HUES48 (cell line): ENCODE measurements around the gene CYTH2.
A peak's percentile ranks its signal among the peaks of the same experiment; 100 is the strongest.

Experiments
- H3K27ac ChIP-seq: one replicate; pipeline ENCODE4 v1.7.0; 2013; ENCODE audit warnings: low read depth, low read length, inconsistent platforms
- H3K27me3 ChIP-seq: 2 replicates; pipeline ENCODE4 v1.6.1; 2013; ENCODE audit warnings: mild to moderate bottlenecking, low read length; ENCODE audit not compliant: control insufficient read depth, insufficient read depth
- H3K36me3 ChIP-seq: 2 replicates; pipeline ENCODE4 v1.6.1; 2013; ENCODE audit warnings: low read length; ENCODE audit not compliant: control insufficient read depth, insufficient read depth
- H3K4me1 ChIP-seq: 2 replicates; pipeline ENCODE4 v1.6.1; 2013; ENCODE audit warnings: mild to moderate bottlenecking, low read length; ENCODE audit not compliant: control insufficient read depth, insufficient read depth
- H3K4me3 ChIP-seq: 2 replicates; pipeline ENCODE4 v1.5.1; 2013; ENCODE audit warnings: mild to moderate bottlenecking, low read depth, low read length
- H3K9ac ChIP-seq: 2 replicates; pipeline ENCODE4 v1.6.1; 2013; ENCODE audit warnings: mild to moderate bottlenecking, low read depth, low read length, moderate library complexity
- H3K9me3 ChIP-seq: 2 replicates; pipeline ENCODE4 v1.6.1; 2013; ENCODE audit warnings: low read length; ENCODE audit not compliant: control insufficient read depth, insufficient read depth

Gene CYTH2

GRCh38 chr19:48444129-48444935, 24.8 kb upstream of the CYTH2 start:
- Histone ChIP-seq H3K4me1 (peaks cover 7% of the 10 kb centered on the region; the same call in 1 of the 2 replicates), H3K9me3 (no peaks in the 10 kb centered on the region), H3K36me3 (peaks cover 27% of the 10 kb centered on the region), H3K4me3 (peak overlapping the region; percentile 32; the same call in 1 of the 2 replicates), H3K9ac (no peak overlapping the region), H3K27me3 (peaks cover 25% of the 10 kb centered on the region), H3K27ac (peak overlapping the region; percentile 96)

GRCh38 chr19:48444936-48445200, 24.3 kb upstream of the CYTH2 start:
- Histone ChIP-seq H3K9me3 (no peaks in the 10 kb centered on the region), H3K36me3 (peaks cover 33% of the 10 kb centered on the region), H3K27ac (peak overlapping the region; percentile 96), H3K4me1 (peaks cover 7% of the 10 kb centered on the region; the same call in 1 of the 2 replicates), H3K9ac (no peak overlapping the region), H3K27me3 (peaks cover 25% of the 10 kb centered on the region), H3K4me3 (peak overlapping the region; percentile 96)

- H3K9me3 ChIP-seq: no peaks in the 10 kb centered on the region
- peaks cover 7% of the 10 kb centered on the region; the same call in 1 of the 2 replicates for H3K4me1 ChIP-seq
- peak overlapping the region; percentile 96 for H3K27ac ChIP-seq
- H3K9ac ChIP-seq: peak overlapping the region; percentile 94; the same call in 1 of the 2 replicates
- peak overlapping the region; percentile 96 for H3K4me3 ChIP-seq
- H3K36me3 ChIP-seq: peaks cover 36% of the 10 kb centered on the region
- peaks cover 25% of the 10 kb centered on the region for H3K27me3 ChIP-seq
Observed at GRCh38 chr19:48445256-48445605, 23.9 kb upstream of the CYTH2 start.

- peak within 1 kb of the TSS; percentile 96 for H3K4me3 ChIP-seq
- H3K27ac ChIP-seq: peak within 1 kb of the TSS; percentile 96
- peak within 1 kb of the TSS; percentile 94 for H3K9ac ChIP-seq
- peaks cover 42% of the 10 kb centered on the region for H3K36me3 ChIP-seq
- H3K4me1 ChIP-seq: peaks cover 7% of the 10 kb centered on the region; the same call in 1 of the 2 replicates
- no peaks in the 10 kb centered on the region for H3K9me3 ChIP-seq
- peaks cover 25% of the 10 kb centered on the region for H3K27me3 ChIP-seq
Observed at GRCh38 chr19:48445606-48446481, 23.3 kb upstream of the CYTH2 start, which contains the start of gene GRWD1. Gene GRWD1 (plus strand): TSS chr19:48445983. CDS start chr19:48446006, 23 bp downstream.

GRCh38 chr19:48446579-48446978, 22.6 kb upstream of the CYTH2 start:
- peaks cover 7% of the 10 kb centered on the region; the same call in 1 of the 2 replicates for H3K4me1 ChIP-seq
- H3K27ac ChIP-seq: no peak overlapping the region
- peak overlapping the region; percentile 94; the same call in 1 of the 2 replicates for H3K9ac ChIP-seq
- peaks cover 50% of the 10 kb centered on the region for H3K36me3 ChIP-seq
- H3K4me3 ChIP-seq: peak overlapping the region; percentile 96
- peaks cover 23% of the 10 kb centered on the region for H3K27me3 ChIP-seq
- H3K9me3 ChIP-seq: no peaks in the 10 kb centered on the region

GRCh38 chr19:48448563-48448962, 20.6 kb upstream of the CYTH2 start:
- H3K36me3 ChIP-seq: peaks cover 68% of the 10 kb centered on the region
- H3K27ac ChIP-seq: no peak overlapping the region
- H3K9me3 ChIP-seq: no peaks in the 10 kb centered on the region
- no peak overlapping the region for H3K4me3 ChIP-seq
- H3K9ac ChIP-seq: no peak overlapping the region
- peaks cover 12% of the 10 kb centered on the region for H3K27me3 ChIP-seq
- H3K4me1 ChIP-seq: peaks cover 7% of the 10 kb centered on the region; the same call in 1 of the 2 replicates

GRCh38 chr19:48450441-48450840, 18.7 kb upstream of the CYTH2 start:
- no peak overlapping the region for H3K27ac ChIP-seq
- H3K27me3 ChIP-seq: no peaks in the 10 kb centered on the region
- peaks cover 83% of the 10 kb centered on the region for H3K36me3 ChIP-seq
- H3K4me3 ChIP-seq: no peak overlapping the region
- H3K4me1 ChIP-seq: no peaks in the 10 kb centered on the region
- no peak overlapping the region for H3K9ac ChIP-seq
- H3K9me3 ChIP-seq: no peaks in the 10 kb centered on the region

- Histone ChIP-seq H3K4me3 (no peak overlapping the region), H3K27ac (no peak overlapping the region), H3K9me3 (no peaks in the 10 kb centered on the region), H3K27me3 (no peaks in the 10 kb centered on the region), H3K9ac (no peak overlapping the region), H3K4me1 (no peaks in the 10 kb centered on the region), H3K36me3 (peaks cover 87% of the 10 kb centered on the region)
Observed at GRCh38 chr19:48450863-48451262, 18.3 kb upstream of the CYTH2 start.

- Histone ChIP-seq H3K4me3 (no peak overlapping the region), H3K27me3 (no peaks in the 10 kb centered on the region), H3K9me3 (no peaks in the 10 kb centered on the region), H3K36me3 (peaks cover 92% of the 10 kb centered on the region), H3K9ac (no peak overlapping the region), H3K4me1 (no peaks in the 10 kb centered on the region), H3K27ac (no peak overlapping the region)
Observed at GRCh38 chr19:48451624-48452023, 17.5 kb upstream of the CYTH2 start.

GRCh38 chr19:48452289-48453190, 16.6 kb upstream of the CYTH2 start:
- H3K4me3 ChIP-seq: no peak overlapping the region
- peaks cover 94% of the 10 kb centered on the region for H3K36me3 ChIP-seq
- H3K9me3 ChIP-seq: no peaks in the 10 kb centered on the region
- no peak overlapping the region for H3K27ac ChIP-seq
- H3K4me1 ChIP-seq: no peaks in the 10 kb centered on the region
- no peak overlapping the region for H3K9ac ChIP-seq
- H3K27me3 ChIP-seq: no peaks in the 10 kb centered on the region
